Muscle layer of colon (tissue), 2 donors: ENCODE data around the gene TMEM272.

Experiments
- H3K27ac ChIP-seq: one replicate; pipeline ENCODE4 v1.7.0; 2013; ENCODE audit warnings: low read depth, mild to moderate bottlenecking, low read length, moderate library complexity
- H3K27me3 ChIP-seq, 2 donors: one replicate each; pipeline ENCODE4 v1.7.0; 2013; ENCODE audit warnings: low read length in 2 of 2, mild to moderate bottlenecking in 2 of 2; ENCODE audit not compliant: insufficient read depth in 2 of 2, control insufficient read depth in 1 of 2
- H3K36me3 ChIP-seq: one replicate; pipeline ENCODE4 v1.7.0; 2013; ENCODE audit warnings: mild to moderate bottlenecking, low read length; ENCODE audit not compliant: insufficient read depth
- H3K4me1 ChIP-seq: one replicate; pipeline ENCODE4 v1.7.0; 2013; ENCODE audit warnings: mild to moderate bottlenecking, low read length; ENCODE audit not compliant: insufficient read depth
- H3K4me3 ChIP-seq, 2 donors: one replicate each; pipeline ENCODE4 v1.7.0; 2013; ENCODE audit warnings: low read length in 2 of 2, low read depth in 1 of 2, mild to moderate bottlenecking in 1 of 2, moderate library complexity in 1 of 2
- H3K9ac ChIP-seq: one replicate; pipeline ENCODE4 v1.7.0; 2013; ENCODE audit warnings: low read length
- H3K9me3 ChIP-seq: one replicate; pipeline ENCODE4 v1.7.0; 2013; ENCODE audit warnings: mild to moderate bottlenecking, low read length
- donor health status: abdominal sarcoma.
- donor health status: Adenocarcinoma of cecum.

The TMEM272 gene

DNA sequence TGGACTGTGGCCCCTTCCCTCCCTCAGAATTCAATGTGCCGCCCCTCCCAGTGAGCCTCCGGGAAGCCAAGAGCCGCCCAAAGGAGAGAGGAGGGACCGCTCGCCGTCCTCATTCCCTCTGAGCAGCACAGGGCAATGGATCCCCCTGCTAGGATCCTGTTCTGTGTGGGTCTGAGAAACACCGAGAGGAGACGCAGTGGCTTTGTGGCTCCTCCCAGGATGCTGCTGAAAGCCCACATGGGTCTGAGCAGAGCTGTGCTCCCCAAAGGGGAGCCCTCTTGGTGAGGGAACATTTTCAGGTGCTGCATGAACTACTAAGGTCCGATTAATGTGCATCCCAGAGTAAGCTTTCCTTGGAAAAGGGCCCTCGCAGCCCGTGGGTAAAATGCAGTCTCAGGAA lies 71.5 kb downstream of the TMEM272 start:
- Histone ChIP-seq H3K9me3 (no peaks in the 10 kb centered on the region), H3K9ac (no peak overlapping the region), H3K27me3 (no peaks in the 10 kb centered on the region), H3K4me1 (no peaks in the 10 kb centered on the region), H3K4me3 (no peak overlapping the region), H3K27ac (no peak overlapping the region), H3K36me3 (peaks cover 6% of the 10 kb centered on the region)

DNA sequence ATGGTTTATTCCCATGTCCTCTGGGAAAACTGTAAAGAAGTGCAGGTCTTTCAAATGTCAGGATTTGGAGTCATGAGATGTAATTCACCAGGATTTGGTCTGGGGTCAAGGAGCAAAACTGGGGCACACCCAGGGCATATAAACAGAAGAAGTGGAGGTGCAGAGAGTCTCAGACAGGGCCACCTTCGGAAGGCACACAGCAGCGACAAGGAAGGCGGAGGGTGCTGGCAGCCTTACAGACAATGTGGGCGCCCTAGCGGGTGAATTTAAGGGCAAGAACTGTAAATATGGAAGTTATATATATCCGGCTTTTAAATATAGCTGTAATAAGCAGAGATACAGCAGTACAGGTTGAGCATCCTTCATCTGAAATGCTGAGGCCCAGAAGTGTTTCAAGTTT lies 72.2 kb downstream of the TMEM272 start:
- Histone ChIP-seq H3K4me1 (no peaks in the 10 kb centered on the region), H3K27ac (no peak overlapping the region)

GRCh38 chr13:51772105-51772455 lies 72.9 kb downstream of the TMEM272 start:
- Histone ChIP-seq H3K27ac (no peak overlapping the region), H3K27me3 (no peaks in the 10 kb centered on the region), H3K9me3 (no peaks in the 10 kb centered on the region), H3K36me3 (peaks cover 6% of the 10 kb centered on the region), H3K9ac (no peak overlapping the region), H3K4me1 (no peaks in the 10 kb centered on the region), H3K4me3 (no peak overlapping the region)

More for the DNA sequence above, 72.2 kb downstream of the TMEM272 start:
- Histone ChIP-seq H3K27me3 (no peaks in the 10 kb centered on the region), H3K4me3 (no peak overlapping the region), H3K9me3 (no peaks in the 10 kb centered on the region), H3K36me3 (peaks cover 6% of the 10 kb centered on the region), H3K9ac (no peak overlapping the region)

- no peaks in the 10 kb centered on the region for H3K27me3 ChIP-seq
- no peaks in the 10 kb centered on the region for H3K9me3 ChIP-seq
- peaks cover 6% of the 10 kb centered on the region for H3K36me3 ChIP-seq
- H3K4me3 ChIP-seq = no peak overlapping the region
- no peak overlapping the region for H3K9ac ChIP-seq
- H3K4me1 ChIP-seq = no peaks in the 10 kb centered on the region
- no peak overlapping the region for H3K27ac ChIP-seq
Observed at GRCh38 chr13:51771418-51772104, 73.4 kb downstream of the TMEM272 start.

- H3K4me1 ChIP-seq = no peaks in the 10 kb centered on the region
- H3K36me3 ChIP-seq = peaks cover 6% of the 10 kb centered on the region
- H3K4me3 ChIP-seq = no peak overlapping the region
- no peaks in the 10 kb centered on the region for H3K27me3 ChIP-seq
- H3K9ac ChIP-seq = no peak overlapping the region
- no peak overlapping the region for H3K27ac ChIP-seq
- no peaks in the 10 kb centered on the region for H3K9me3 ChIP-seq
Observed at GRCh38 chr13:51770681-51771417, 74.1 kb downstream of the TMEM272 start.

GRCh38 chr13:51770160-51770559 lies 74.8 kb downstream of the TMEM272 start:
- Histone ChIP-seq H3K4me3 (no peak overlapping the region), H3K27ac (no peak overlapping the region), H3K27me3 (no peaks in the 10 kb centered on the region), H3K9ac (no peak overlapping the region), H3K36me3 (peaks cover 6% of the 10 kb centered on the region), H3K9me3 (no peaks in the 10 kb centered on the region), H3K4me1 (no peaks in the 10 kb centered on the region)

GRCh38 chr13:51769455-51770127 lies 75.4 kb downstream of the TMEM272 start:
- H3K4me3 ChIP-seq = no peak overlapping the region
- peaks cover 4% of the 10 kb centered on the region for H3K4me1 ChIP-seq
- H3K27me3 ChIP-seq = no peaks in the 10 kb centered on the region
- H3K27ac ChIP-seq = no peak overlapping the region
- no peaks in the 10 kb centered on the region for H3K9me3 ChIP-seq
- peaks cover 6% of the 10 kb centered on the region for H3K36me3 ChIP-seq
- no peak overlapping the region for H3K9ac ChIP-seq

GRCh38 chr13:51768976-51769375 lies 76.0 kb downstream of the TMEM272 start:
- Histone ChIP-seq H3K36me3 (peaks cover 6% of the 10 kb centered on the region), H3K27ac (no peak overlapping the region)

DNA sequence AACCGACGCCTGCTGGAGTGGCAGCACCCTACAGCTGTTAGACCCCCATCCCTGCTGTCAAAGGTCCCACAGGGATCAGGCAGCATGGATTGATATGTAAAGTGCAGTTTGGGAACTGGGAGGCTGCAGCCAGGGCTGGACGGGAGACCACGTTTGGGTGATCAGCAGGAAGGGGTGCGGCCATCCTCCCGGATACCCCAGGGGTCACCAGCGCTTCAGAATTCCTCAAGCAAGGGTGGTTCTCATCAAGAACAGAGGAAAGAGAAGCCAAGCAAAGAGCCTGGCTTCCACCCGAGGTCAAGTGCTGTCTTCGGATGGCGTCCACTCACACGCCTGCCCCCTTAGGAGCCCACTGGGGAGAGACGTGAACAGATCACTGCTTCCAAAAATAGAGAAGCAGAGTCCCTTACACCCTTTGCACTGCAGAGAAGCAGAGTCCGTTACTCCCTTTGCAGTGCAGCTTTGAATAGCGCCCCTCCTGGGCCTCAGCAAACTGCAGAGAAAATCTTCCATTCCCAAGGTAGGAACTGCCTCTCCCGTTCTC lies 76.5 kb downstream of the TMEM272 start:
- Histone ChIP-seq H3K27ac (no peak overlapping the region), H3K4me1 (peaks cover 4% of the 10 kb centered on the region), H3K36me3 (peaks cover 6% of the 10 kb centered on the region), H3K9me3 (no peaks in the 10 kb centered on the region), H3K4me3 (no peak overlapping the region), H3K9ac (no peak overlapping the region), H3K27me3 (no peaks in the 10 kb centered on the region)

More at GRCh38 chr13:51768976-51769375, 76.0 kb downstream of the TMEM272 start:
- Histone ChIP-seq H3K4me3 (no peak overlapping the region), H3K4me1 (peaks cover 4% of the 10 kb centered on the region), H3K9me3 (no peaks in the 10 kb centered on the region), H3K27me3 (no peaks in the 10 kb centered on the region), H3K9ac (no peak overlapping the region)

DNA sequence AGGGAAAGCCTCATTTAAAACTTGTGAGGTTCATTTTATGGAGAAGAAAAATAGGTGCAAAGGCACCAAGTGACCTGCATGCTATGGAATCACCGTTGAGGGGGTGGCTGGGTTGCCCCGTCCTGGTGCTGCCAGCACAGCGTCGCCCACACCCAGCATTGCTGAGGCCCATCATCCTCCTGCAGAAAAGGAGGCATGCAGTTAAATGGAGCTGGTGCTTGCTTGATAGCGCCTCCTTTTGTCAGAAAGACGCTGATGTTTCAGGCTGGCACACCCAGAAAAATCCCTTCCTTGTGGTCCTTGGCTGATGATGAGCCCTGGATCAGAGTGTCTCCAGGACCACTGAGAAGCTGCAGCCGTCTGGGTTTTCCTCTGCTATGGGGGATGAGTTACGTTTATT lies 77.9 kb downstream of the TMEM272 start:
- H3K9ac ChIP-seq = no peak overlapping the region
- no peaks in the 10 kb centered on the region for H3K9me3 ChIP-seq
- no peak overlapping the region for H3K4me3 ChIP-seq
- no peak overlapping the region for H3K27ac ChIP-seq
- peaks cover 10% of the 10 kb centered on the region for H3K36me3 ChIP-seq
- H3K27me3 ChIP-seq = no peaks in the 10 kb centered on the region
- peaks cover 4% of the 10 kb centered on the region for H3K4me1 ChIP-seq

DNA sequence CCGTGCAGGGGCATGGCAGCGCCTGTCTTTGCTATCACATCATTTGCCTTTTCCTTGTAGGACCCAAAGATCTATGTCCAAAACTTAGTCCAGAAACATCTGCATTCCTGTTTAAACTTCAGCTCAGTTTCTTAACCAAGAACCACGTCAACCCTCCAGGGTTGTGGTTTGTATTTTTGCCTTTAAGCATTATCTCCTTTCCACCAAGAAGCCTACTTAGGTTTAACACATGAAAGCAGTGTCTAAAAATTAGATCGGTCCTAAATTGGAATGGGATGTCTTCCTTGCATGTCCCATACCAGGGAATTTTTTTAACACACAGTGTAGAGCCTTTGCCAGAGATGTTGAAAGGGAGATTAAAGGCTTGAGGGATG lies 79.8 kb downstream of the TMEM272 start:
- H3K9ac ChIP-seq = no peak overlapping the region
- peaks cover 4% of the 10 kb centered on the region for H3K4me1 ChIP-seq
- no peak overlapping the region for H3K4me3 ChIP-seq
- no peaks in the 10 kb centered on the region for H3K27me3 ChIP-seq
- H3K36me3 ChIP-seq = peaks cover 12% of the 10 kb centered on the region
- H3K27ac ChIP-seq = no peak overlapping the region
- no peaks in the 10 kb centered on the region for H3K9me3 ChIP-seq
